Measurements from ENCODE around the gene ZNF672.
A peak's percentile ranks its signal among the peaks of the same experiment; 100 is the strongest.

ZNF672 gene

GRCh38 chr1:248804771-248805681 is 33.0 kb upstream of the ZNF672 start:
- DNase-seq (ENCODE audit: insufficient read length) (peak; percentile 48), FAIRE-seq (peak; percentile 74)
- peak; percentile 55 for TF ChIP-seq POLR2AphosphoS5 (IDR thresholded peaks at IDR 0.05; ENCODE audit: low read depth, low read length)
- no peak for TF ChIP-seq TAF1 (IDR thresholded peaks at IDR 0.05; ENCODE audit: borderline replicate concordance, low read depth, low read length)
- no peak; the same call in 1 of the 2 replicates for TF ChIP-seq POLR2A (IDR thresholded peaks at IDR 0.05; ENCODE audit: low read depth, low read length)

- TF ChIP-seq POLR2A (IDR thresholded peaks at IDR 0.05; ENCODE audit: low read depth, low read length) (no peak), POLR2AphosphoS5 (IDR thresholded peaks at IDR 0.05; ENCODE audit: low read depth, low read length) (no peak), TAF1 (IDR thresholded peaks at IDR 0.05; ENCODE audit: borderline replicate concordance, low read depth, low read length) (no peak)
- no peak for FAIRE-seq
- DNase-seq (ENCODE audit: insufficient read length): no peak
Observed at GRCh38 chr1:248805876-248806275, 32.1 kb upstream of the ZNF672 start.

GRCh38 chr1:248807067-248807737 is 30.8 kb upstream of the ZNF672 start:
- no peak for TF ChIP-seq POLR2AphosphoS5 (IDR thresholded peaks at IDR 0.05; ENCODE audit: low read depth, low read length)
- no peak for TF ChIP-seq TAF1 (IDR thresholded peaks at IDR 0.05; ENCODE audit: borderline replicate concordance, low read depth, low read length)
- TF ChIP-seq POLR2A (IDR thresholded peaks at IDR 0.05; ENCODE audit: low read depth, low read length): no peak
- DNase-seq (ENCODE audit: insufficient read length) (no peak), FAIRE-seq (peak; percentile 9)

- FAIRE-seq (no peak), DNase-seq (ENCODE audit: insufficient read length) (no peak)
- TF ChIP-seq POLR2AphosphoS5 (IDR thresholded peaks at IDR 0.05; ENCODE audit: low read depth, low read length) (no peak), TAF1 (IDR thresholded peaks at IDR 0.05; ENCODE audit: borderline replicate concordance, low read depth, low read length) (no peak), POLR2A (IDR thresholded peaks at IDR 0.05; ENCODE audit: low read depth, low read length) (no peak)
Observed at GRCh38 chr1:248808876-248809275, 29.1 kb upstream of the ZNF672 start.

GRCh38 chr1:248810000-248810726 is 27.9 kb upstream of the ZNF672 start:
- TF ChIP-seq TAF1 (IDR thresholded peaks at IDR 0.05; ENCODE audit: borderline replicate concordance, low read depth, low read length) (no peak), POLR2AphosphoS5 (IDR thresholded peaks at IDR 0.05; ENCODE audit: low read depth, low read length) (no peak), POLR2A (IDR thresholded peaks at IDR 0.05; ENCODE audit: low read depth, low read length) (no peak)
- FAIRE-seq (no peak), DNase-seq (ENCODE audit: insufficient read length) (no peak)

GRCh38 chr1:248810727-248811513 is 27.1 kb upstream of the ZNF672 start:
- FAIRE-seq (no peak), DNase-seq (ENCODE audit: insufficient read length) (no peak)
- no peak for TF ChIP-seq TAF1 (IDR thresholded peaks at IDR 0.05; ENCODE audit: borderline replicate concordance, low read depth, low read length)

- no peak for TF ChIP-seq POLR2AphosphoS5 (IDR thresholded peaks at IDR 0.05; ENCODE audit: low read depth, low read length)
- TF ChIP-seq TAF1 (IDR thresholded peaks at IDR 0.05; ENCODE audit: borderline replicate concordance, low read depth, low read length): no peak
- no peak for TF ChIP-seq POLR2A (IDR thresholded peaks at IDR 0.05; ENCODE audit: low read depth, low read length)
- FAIRE-seq (no peak), DNase-seq (ENCODE audit: insufficient read length) (no peak)
Observed at GRCh38 chr1:248811514-248812490, 26.2 kb upstream of the ZNF672 start.

- TF ChIP-seq POLR2A (IDR thresholded peaks at IDR 0.05; ENCODE audit: low read depth, low read length) (no peak), TAF1 (IDR thresholded peaks at IDR 0.05; ENCODE audit: borderline replicate concordance, low read depth, low read length) (no peak), POLR2AphosphoS5 (IDR thresholded peaks at IDR 0.05; ENCODE audit: low read depth, low read length) (no peak)
Observed at GRCh38 chr1:248812736-248813425, 25.1 kb upstream of the ZNF672 start.

GRCh38 chr1:248813546-248813945 is 24.5 kb upstream of the ZNF672 start:
- FAIRE-seq (no peak), DNase-seq (ENCODE audit: insufficient read length) (no peak)
- no peak for TF ChIP-seq POLR2A (IDR thresholded peaks at IDR 0.05; ENCODE audit: low read depth, low read length)
- no peak for TF ChIP-seq POLR2AphosphoS5 (IDR thresholded peaks at IDR 0.05; ENCODE audit: low read depth, low read length)
- TF ChIP-seq TAF1 (IDR thresholded peaks at IDR 0.05; ENCODE audit: borderline replicate concordance, low read depth, low read length): no peak

More at GRCh38 chr1:248812736-248813425, 25.1 kb upstream of the ZNF672 start:
- DNase-seq (ENCODE audit: insufficient read length) (no peak), FAIRE-seq (no peak)

Measured in GM12892 (cell line).